Measurements from ENCODE around the gene ASAP3. TPM values are rescaled to one million over a fixed set of nuclear protein-coding genes. Genes with fewer than 3 reads are reported as not detected.

Gene ASAP3
- total and polyA plus RNA-seq, 4 donors, result 8.3 to 25.9 (median 16.7) TPM

DNA sequence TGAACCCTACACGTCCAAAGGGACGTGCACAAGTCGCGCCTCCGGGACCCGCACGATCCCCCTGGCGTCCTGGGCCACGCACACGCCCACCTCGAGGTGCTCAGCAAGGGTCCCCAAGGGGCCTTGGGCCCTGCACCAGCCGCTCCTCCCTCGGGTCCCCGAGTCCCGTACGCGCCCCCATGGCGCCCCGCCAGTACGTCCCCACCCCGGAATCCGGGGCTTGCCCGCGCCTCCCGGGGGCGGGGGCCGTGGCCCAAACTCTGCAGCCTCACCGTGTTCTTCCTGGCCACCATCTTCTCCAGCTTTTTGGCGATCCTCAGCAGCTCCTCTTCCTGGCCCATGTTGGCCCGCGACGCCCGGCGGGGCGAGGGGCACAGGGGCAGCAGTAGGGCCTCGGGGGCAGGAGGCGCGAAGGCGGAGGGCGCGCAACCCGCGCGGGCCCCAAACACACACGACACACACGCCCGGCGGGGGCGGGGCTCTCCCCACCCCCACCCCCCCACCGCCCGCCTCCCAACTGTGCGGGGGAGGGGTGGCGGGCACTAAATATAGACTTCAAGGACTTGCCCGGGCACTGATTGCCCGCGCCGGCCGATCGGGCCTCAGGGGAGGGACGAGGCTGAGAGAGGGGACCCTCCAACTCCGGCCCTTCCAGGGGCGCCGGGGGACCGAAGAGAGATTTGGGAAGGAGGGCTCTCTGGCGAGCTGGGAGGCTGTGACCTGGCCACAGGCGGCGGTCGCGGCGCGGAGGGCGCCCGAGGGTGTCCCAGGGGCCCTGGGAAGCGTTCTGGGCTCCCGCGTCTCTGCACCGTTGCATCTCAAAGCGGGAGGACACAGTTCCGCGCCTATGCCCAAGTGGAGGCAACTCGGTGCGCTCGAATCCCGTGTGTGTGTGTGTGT is 59.4 kb downstream of the ASAP3 start, which contains the start of gene TCEA3:
TCEA3 (minus strand) TSS at position 456 of the 900 bp plus-strand sequence; CDS start at position 341, 115 bp downstream.
- H3K9ac ChIP-seq (ENCODE audit: low read depth in 1 of 2, low read length in 2 of 2), result peak within 1 kb of the TSS; percentile 5 to 39
- H3K9me3 ChIP-seq (ENCODE audit: control insufficient read depth in 4 of 4, low read length in 3 of 4), result no peaks in the 10 kb centered on the region
- H3K36me3 ChIP-seq (ENCODE audit: control insufficient read depth in 4 of 4, insufficient read depth in 3 of 4, low read depth in 1 of 4, low read length in 3 of 4), result no peaks in the 10 kb centered on the region
- no peak for TF ChIP-seq RAD21 (IDR thresholded peaks at IDR 0.05)
- TF ChIP-seq FOXA1 (IDR thresholded peaks at IDR 0.05), result no peak
- TF ChIP-seq RXRA (IDR thresholded peaks at IDR 0.05), result peak in 1 of 2 donors; percentile 8
- TF ChIP-seq YY1 (IDR thresholded peaks at IDR 0.05), result no peak
- TF ChIP-seq, protein P1, sequence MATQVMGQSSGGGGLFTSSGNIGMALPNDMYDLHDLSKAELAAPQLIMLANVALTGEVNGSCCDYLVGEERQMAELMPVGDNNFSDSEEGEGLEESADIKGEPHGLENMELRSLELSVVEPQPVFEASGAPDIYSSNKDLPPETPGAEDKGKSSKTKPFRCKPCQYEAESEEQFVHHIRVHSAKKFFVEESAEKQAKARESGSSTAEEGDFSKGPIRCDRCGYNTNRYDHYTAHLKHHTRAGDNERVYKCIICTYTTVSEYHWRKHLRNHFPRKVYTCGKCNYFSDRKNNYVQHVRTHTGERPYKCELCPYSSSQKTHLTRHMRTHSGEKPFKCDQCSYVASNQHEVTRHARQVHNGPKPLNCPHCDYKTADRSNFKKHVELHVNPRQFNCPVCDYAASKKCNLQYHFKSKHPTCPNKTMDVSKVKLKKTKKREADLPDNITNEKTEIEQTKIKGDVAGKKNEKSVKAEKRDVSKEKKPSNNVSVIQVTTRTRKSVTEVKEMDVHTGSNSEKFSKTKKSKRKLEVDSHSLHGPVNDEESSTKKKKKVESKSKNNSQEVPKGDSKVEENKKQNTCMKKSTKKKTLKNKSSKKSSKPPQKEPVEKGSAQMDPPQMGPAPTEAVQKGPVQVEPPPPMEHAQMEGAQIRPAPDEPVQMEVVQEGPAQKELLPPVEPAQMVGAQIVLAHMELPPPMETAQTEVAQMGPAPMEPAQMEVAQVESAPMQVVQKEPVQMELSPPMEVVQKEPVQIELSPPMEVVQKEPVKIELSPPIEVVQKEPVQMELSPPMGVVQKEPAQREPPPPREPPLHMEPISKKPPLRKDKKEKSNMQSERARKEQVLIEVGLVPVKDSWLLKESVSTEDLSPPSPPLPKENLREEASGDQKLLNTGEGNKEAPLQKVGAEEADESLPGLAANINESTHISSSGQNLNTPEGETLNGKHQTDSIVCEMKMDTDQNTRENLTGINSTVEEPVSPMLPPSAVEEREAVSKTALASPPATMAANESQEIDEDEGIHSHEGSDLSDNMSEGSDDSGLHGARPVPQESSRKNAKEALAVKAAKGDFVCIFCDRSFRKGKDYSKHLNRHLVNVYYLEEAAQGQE (IDR thresholded peaks at IDR 0.05), result peak; percentile 45
- no peak for TF ChIP-seq EGR1 (IDR thresholded peaks at IDR 0.05; ENCODE audit: low read depth in 2 of 2)
- no peak for TF ChIP-seq NR2F2 (IDR thresholded peaks at IDR 0.05)
- TF ChIP-seq HNF4G (IDR thresholded peaks at IDR 0.05), result no peak
- TF ChIP-seq, protein P2, sequence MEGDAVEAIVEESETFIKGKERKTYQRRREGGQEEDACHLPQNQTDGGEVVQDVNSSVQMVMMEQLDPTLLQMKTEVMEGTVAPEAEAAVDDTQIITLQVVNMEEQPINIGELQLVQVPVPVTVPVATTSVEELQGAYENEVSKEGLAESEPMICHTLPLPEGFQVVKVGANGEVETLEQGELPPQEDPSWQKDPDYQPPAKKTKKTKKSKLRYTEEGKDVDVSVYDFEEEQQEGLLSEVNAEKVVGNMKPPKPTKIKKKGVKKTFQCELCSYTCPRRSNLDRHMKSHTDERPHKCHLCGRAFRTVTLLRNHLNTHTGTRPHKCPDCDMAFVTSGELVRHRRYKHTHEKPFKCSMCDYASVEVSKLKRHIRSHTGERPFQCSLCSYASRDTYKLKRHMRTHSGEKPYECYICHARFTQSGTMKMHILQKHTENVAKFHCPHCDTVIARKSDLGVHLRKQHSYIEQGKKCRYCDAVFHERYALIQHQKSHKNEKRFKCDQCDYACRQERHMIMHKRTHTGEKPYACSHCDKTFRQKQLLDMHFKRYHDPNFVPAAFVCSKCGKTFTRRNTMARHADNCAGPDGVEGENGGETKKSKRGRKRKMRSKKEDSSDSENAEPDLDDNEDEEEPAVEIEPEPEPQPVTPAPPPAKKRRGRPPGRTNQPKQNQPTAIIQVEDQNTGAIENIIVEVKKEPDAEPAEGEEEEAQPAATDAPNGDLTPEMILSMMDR (IDR thresholded peaks at IDR 0.05; ENCODE audit: low read depth, low read length, missing input control), result no peak
- peak within 1 kb of the TSS; percentile 33 to 89 for H3K27ac ChIP-seq (ENCODE audit: low read depth in 1 of 2, low read length in 2 of 2)
- H3K27me3 ChIP-seq (ENCODE audit: control insufficient read depth in 4 of 4, insufficient read depth in 4 of 4, low read length in 3 of 4), result no peaks in the 10 kb centered on the region
- peak; percentile 68 for DNase-seq (ENCODE audit: low spot score)
- H3K4me1 ChIP-seq (ENCODE audit: control insufficient read depth in 4 of 4, insufficient read depth in 4 of 4, low read length in 3 of 4), result peaks cover 12 to 65% (median 43%) of the 10 kb centered on the region in 4 donors
- WGBS, result under 1% methylated on average over 84 of the region's 84 CpGs
- peak within 1 kb of the TSS; percentile 49 to 79 (median 61) for H3K4me3 ChIP-seq (ENCODE audit: low read depth in 1 of 3, low read length in 3 of 3)

DNA sequence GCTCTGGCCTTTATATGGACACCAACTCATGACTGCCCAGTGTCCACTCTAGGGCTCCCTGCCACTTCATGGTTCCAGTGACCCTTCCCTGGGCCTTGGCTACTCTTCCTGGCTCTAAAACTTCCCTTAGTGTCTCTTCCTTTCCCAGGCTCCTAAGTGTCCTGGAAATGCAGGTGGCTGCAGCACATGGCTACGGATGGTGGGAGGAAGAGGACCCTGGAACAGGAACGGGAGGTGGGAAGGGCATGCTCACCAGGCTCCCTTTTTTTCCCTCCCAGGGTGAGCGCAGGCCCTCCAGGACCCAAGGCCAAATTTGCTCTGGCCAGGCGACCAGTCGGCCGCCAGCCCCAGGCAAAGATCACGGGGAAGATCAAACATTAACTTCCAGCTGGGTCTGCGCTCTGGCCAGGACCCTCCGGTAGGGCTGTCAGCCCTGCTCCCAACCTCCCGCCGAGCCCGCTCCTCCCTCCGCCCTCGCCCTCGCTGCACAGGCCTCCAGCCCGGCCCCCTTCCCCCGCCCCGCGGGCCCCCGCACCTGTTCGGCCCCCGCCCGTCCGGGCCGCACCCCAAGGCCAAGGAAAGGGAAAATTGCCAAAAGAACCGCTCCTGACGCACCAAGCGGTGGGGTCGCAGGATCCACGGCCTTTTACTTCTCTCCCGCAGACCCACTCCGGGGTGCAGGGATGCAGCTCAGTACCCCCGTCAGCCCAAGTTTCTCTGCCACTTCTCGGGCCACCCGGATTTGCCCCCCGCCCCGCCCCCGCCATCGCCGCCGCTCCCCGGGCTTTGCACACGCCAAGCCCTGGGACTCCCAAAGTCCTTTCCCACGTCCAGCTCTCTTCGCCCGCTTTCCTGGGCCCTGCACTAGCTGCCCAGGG is 60.3 kb downstream of the ASAP3 start:
- Histone ChIP-seq H3K27me3 (ENCODE audit: control insufficient read depth in 4 of 4, insufficient read depth in 4 of 4, low read length in 3 of 4) (no peaks in the 10 kb centered on the region), H3K9me3 (ENCODE audit: control insufficient read depth in 4 of 4, low read length in 3 of 4) (no peaks in the 10 kb centered on the region), H3K27ac (ENCODE audit: low read depth in 1 of 2, low read length in 2 of 2) (peak overlapping the region; percentile 33 to 89), H3K36me3 (ENCODE audit: control insufficient read depth in 4 of 4, insufficient read depth in 3 of 4, low read depth in 1 of 4, low read length in 3 of 4) (no peaks in the 10 kb centered on the region), H3K4me1 (ENCODE audit: control insufficient read depth in 4 of 4, insufficient read depth in 4 of 4, low read length in 3 of 4) (peaks cover 16 to 66% (median 41%) of the 10 kb centered on the region in 4 donors), H3K4me3 (ENCODE audit: low read depth in 1 of 3, low read length in 3 of 3) (peak overlapping the region; percentile 49 to 79 (median 61)), H3K9ac (ENCODE audit: low read depth in 1 of 2, low read length in 2 of 2) (peak overlapping the region in 1 of 2 donors; percentile 80)
- 8% methylated on average over 46 of the region's 46 CpGs for WGBS
- DNase-seq (ENCODE audit: low spot score), result peak; percentile 72
- TF ChIP-seq FOXA2 (IDR thresholded peaks at IDR 0.05) (no peak), RAD21 (IDR thresholded peaks at IDR 0.05) (peak; percentile 17 to 20), JUND (IDR thresholded peaks at IDR 0.05) (peak in 1 of 2 donors; percentile 26), HNF4G (IDR thresholded peaks at IDR 0.05) (no peak), YY1 (IDR thresholded peaks at IDR 0.05) (peak; percentile 44), TAF1 (conservative IDR thresholded peaks at IDR 0.05) (peak; percentile 97), HNF4A (conservative IDR thresholded peaks at IDR 0.05) (peak; percentile 43 to 66)
- TF ChIP-seq, protein P1 (IDR thresholded peaks at IDR 0.05), result peak; percentile 92
- TF ChIP-seq, protein P2 (IDR thresholded peaks at IDR 0.05; ENCODE audit: low read depth, low read length, missing input control), result no peak
- TF ChIP-seq, protein P3, sequence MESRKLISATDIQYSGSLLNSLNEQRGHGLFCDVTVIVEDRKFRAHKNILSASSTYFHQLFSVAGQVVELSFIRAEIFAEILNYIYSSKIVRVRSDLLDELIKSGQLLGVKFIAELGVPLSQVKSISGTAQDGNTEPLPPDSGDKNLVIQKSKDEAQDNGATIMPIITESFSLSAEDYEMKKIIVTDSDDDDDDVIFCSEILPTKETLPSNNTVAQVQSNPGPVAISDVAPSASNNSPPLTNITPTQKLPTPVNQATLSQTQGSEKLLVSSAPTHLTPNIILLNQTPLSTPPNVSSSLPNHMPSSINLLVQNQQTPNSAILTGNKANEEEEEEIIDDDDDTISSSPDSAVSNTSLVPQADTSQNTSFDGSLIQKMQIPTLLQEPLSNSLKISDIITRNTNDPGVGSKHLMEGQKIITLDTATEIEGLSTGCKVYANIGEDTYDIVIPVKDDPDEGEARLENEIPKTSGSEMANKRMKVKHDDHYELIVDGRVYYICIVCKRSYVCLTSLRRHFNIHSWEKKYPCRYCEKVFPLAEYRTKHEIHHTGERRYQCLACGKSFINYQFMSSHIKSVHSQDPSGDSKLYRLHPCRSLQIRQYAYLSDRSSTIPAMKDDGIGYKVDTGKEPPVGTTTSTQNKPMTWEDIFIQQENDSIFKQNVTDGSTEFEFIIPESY (IDR thresholded peaks at IDR 0.05), result no peak
